Ecto neural progenitor cell (in vitro differentiated cells): Measurements from ENCODE around the gene SOAT1.

Experiments used
- DNase-seq: peaks from one replicate; pipeline ENCODE4 v3.0.0-alpha.2; 2018; ENCODE audit warnings: low spot score

The SOAT1 gene

GRCh38 chr1:179305450-179305849 is 11.9 kb downstream of the SOAT1 start:
- DNase-seq = no peak

- DNase-seq = no peak
Measured at GRCh38 chr1:179310291-179310690, 16.7 kb downstream of the SOAT1 start.

- DNase-seq = no peak
Measured at GRCh38 chr1:179310721-179311120, 17.1 kb downstream of the SOAT1 start.

GRCh38 chr1:179311149-179311700 is 17.6 kb downstream of the SOAT1 start:
- DNase-seq = no peak

GRCh38 chr1:179313004-179313403 is 19.4 kb downstream of the SOAT1 start:
- no peak for DNase-seq

GRCh38 chr1:179314928-179315327 is 21.3 kb downstream of the SOAT1 start:
- no peak for DNase-seq

GRCh38 chr1:179318491-179318890 is 24.9 kb downstream of the SOAT1 start:
- DNase-seq = no peak

GRCh38 chr1:179321533-179322216 is 28.1 kb downstream of the SOAT1 start:
- DNase-seq = no peak

- no peak for DNase-seq
Measured at GRCh38 chr1:179322557-179322956, 29.0 kb downstream of the SOAT1 start.

- DNase-seq = no peak
Measured at GRCh38 chr1:179323436-179323835, 29.8 kb downstream of the SOAT1 start.

- no peak for DNase-seq
Measured at GRCh38 chr1:179325836-179326235, 32.2 kb downstream of the SOAT1 start.

- no peak for DNase-seq
Measured at GRCh38 chr1:179326746-179327145, 33.1 kb downstream of the SOAT1 start.

- no peak for DNase-seq
Measured at GRCh38 chr1:179327196-179327595, 33.6 kb downstream of the SOAT1 start.

- no peak for DNase-seq
Measured at GRCh38 chr1:179327679-179328078, 34.1 kb downstream of the SOAT1 start.

- no peak for DNase-seq
Measured at GRCh38 chr1:179329862-179330261, 36.3 kb downstream of the SOAT1 start.

- no peak for DNase-seq
Measured at GRCh38 chr1:179334440-179334839, 40.8 kb downstream of the SOAT1 start.

- no peak for DNase-seq
Measured at GRCh38 chr1:179337288-179337687, 43.7 kb downstream of the SOAT1 start.

GRCh38 chr1:179337942-179338560 is 44.5 kb downstream of the SOAT1 start:
- no peak for DNase-seq

GRCh38 chr1:179340918-179341317 is 47.3 kb downstream of the SOAT1 start:
- DNase-seq = no peak

GRCh38 chr1:179341943-179342547 is 48.4 kb downstream of the SOAT1 start:
- no peak for DNase-seq

- DNase-seq = no peak
Measured at GRCh38 chr1:179342740-179343404, 49.3 kb downstream of the SOAT1 start.

GRCh38 chr1:179351281-179351680 is 57.7 kb downstream of the SOAT1 start:
- no peak for DNase-seq

GRCh38 chr1:179352236-179352635 is 58.6 kb downstream of the SOAT1 start:
- DNase-seq = no peak
